Skin of body (tissue), 2 donors: ENCODE measurements around the gene SPATA3. TPM values are rescaled to one million over a fixed set of nuclear protein-coding genes. Genes with fewer than 3 reads are reported as not detected.
"Not testable (repeated sequence)": the region's sequence is repeated elsewhere in the genome, so short reads cannot be mapped to it uniquely, and the experiment has no call there.

ENCODE experiments used
- DNase-seq: peaks from one replicate; lab custom pipeline; 2025; lab: John Stamatoyannopoulos, UW
- total RNA-seq: library from RNA; depleted of rRNA; stranded (reverse); fragments of >200 nt; gene quantifications from one replicate; pipeline ENCODE4 v1.2.3, GENCODE V29; 2014

Gene SPATA3
- total RNA-seq, 1 donor from 2014 or later = not detected

GRCh38 chr2:231025059-231025458 lies 29.1 kb downstream of the SPATA3 start:
- not testable (repeated sequence) for DNase-seq

GRCh38 chr2:231028889-231029288 lies 33.0 kb downstream of the SPATA3 start:
- no peak for DNase-seq

- no peak for DNase-seq
These were observed 33.6 kb downstream of the SPATA3 start for GRCh38 chr2:231029563-231029962.

DNA sequence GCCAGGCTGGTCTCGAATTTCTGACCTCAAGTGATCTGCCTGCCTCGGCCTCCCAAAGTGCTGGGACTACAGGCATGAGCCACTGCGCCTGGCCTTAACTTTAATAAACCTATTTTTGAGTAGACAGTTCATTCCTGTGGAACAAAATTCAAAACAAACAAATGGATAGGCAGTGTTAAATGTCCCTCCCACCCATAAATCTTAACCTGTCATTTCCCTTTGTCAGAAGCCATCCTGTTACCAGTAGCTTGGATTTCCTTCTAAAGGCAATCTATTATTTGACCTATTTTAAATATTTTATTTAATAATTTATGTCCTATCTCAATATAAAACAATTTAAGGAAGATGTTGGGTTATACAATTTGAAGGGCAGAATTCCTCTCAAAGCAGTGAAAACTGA lies 34.8 kb downstream of the SPATA3 start:
- no peak for DNase-seq

DNA sequence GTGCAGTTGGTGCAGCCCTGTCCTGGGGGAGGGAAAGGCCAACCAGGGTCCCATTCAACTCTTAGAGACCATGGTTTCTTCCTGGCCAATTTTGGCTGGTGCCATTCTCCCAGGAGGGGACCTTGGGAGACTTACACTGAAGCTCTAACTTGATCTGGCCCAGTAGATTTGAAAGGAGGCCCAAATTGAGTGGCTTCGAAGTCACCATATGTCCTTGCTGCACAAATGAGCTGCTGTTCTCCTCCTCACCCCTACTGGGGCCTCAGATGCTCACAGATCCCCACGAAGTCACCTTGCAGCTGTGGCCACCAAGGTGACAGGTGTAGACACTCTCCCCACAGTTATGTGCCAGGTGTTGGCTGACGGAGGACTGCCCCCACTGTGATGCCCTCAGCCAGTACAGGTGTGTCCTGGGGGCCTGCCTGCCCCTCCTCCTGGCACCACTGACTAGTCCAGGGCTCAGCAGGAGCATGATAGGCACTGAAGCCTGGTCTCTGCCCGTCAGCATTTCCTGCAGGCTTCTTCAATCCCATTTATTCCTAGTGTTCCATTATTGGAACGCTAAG lies 36.7 kb downstream of the SPATA3 start:
- DNase-seq = no peak

DNA sequence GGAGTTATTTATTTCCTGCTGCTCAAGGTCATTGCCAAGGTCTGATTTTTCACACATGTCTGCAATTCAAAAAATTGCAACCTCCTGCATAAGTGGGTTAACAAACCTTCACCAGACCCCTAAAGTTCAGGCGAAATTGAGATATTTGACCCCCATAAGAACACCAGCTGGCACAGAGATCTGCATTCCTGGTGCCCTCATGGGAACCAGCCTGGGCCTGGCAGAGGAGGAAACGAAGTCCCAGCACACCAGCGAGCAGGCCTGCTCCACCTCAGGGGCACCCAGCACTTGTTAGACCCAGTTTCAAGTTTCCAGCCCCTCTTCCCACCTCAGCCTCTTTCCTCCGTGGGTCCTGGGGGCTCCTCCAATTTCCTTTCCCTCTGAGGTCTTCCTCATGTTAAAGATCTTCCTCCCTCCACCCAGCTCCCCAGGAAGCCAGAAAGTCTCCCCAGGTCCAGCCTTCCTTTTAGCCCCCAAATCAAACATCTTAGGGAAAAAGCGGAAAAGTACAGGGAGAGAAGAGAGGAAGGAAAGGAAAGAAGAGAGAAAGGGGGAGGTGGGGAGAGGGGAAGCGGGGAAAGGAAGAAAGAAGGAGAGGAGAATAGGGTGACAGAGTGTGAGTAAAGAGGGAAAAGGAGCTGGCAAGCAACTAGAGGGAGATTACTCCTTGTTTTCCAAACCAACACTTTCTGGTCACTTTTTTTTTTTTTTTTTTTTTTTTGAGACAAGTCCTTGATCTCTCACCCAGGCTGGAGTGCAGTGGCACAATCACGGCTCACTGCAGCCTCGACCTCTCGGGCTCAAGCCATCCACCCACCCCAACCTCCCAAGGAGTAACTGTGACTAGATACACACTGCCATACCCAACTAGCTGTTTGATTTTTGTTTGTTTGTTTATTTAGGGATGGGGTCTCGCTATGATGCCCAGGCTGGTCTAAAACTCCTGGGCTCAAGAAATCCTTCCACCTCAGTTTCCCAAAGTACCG lies 37.5 kb downstream of the SPATA3 start:
- DNase-seq = no peak

- DNase-seq = no peak
These were observed 38.5 kb downstream of the SPATA3 start for GRCh38 chr2:231034291-231034882.

- no peak for DNase-seq
These were observed 40.2 kb downstream of the SPATA3 start for GRCh38 chr2:231036131-231036530.

DNA sequence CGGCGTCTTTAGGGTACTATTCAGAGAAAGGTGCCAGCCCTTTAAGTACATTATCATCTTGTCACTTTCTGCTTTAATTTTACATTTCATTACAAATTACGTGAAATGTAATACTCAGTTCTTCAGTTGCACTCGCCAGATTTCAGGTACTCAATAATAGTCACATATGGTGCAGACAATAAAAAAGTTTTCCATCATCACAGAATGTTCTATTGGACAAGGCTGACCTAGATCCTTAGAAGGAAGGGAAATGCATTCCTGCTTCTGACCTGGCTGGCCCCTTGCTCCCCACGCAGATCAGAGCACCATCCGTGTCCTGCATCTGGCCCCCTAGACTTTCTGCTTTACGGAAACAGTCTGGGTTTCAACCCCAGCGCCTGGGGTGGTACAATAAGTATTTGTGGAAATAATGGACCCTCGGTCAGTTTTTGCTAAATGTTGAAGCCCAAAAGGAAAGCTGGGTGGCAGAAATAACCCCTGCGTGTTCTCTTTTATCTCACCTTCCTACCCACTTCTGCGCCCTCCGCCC lies 40.7 kb downstream of the SPATA3 start:
- no peak for DNase-seq

GRCh38 chr2:231037202-231037730 lies 41.3 kb downstream of the SPATA3 start, which contains the start of gene C2orf72:
Gene C2orf72 (plus strand): TSS chr2:231037523. CDS start chr2:231037566, 43 bp downstream.
- no peak for DNase-seq

DNA sequence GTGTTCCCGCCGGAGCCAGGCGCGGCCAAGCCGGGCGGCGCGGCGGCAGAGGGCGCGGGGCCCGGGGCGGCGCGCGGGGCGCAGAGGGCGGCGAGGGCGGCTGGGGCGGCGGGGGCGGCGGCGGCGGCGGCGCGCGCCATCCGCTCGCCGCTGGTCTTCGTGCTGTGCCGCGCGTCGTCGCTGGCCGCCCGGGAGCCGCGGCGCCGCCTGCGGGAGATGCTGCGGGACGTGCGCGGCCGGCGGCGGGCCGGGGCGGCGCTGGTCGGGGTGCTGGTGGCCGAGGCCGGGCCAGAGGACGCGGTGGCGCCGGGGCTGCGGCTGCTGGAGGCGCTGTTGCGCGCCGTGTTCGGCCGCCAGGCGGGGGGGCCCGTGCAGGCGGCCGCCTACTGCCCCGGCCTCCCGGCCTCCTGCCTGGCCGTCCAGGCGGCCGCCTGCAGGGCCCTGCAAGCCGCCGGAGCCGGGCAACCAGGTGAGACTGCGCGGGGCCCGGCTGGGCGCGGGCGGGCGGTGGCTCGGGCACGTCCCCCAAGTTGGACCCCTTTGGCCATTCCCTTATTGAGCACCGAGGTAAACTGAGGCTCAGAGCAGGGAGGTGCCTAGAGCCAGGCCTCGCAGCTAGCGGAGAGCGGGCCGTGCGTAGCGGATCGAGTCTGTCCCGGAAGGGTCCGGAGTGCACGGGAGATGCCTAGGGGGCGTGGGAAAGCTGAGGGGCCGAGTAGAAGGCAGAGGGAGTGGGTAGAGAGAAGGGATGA lies 42.0 kb downstream of the SPATA3 start:
- DNase-seq = no peak

DNA sequence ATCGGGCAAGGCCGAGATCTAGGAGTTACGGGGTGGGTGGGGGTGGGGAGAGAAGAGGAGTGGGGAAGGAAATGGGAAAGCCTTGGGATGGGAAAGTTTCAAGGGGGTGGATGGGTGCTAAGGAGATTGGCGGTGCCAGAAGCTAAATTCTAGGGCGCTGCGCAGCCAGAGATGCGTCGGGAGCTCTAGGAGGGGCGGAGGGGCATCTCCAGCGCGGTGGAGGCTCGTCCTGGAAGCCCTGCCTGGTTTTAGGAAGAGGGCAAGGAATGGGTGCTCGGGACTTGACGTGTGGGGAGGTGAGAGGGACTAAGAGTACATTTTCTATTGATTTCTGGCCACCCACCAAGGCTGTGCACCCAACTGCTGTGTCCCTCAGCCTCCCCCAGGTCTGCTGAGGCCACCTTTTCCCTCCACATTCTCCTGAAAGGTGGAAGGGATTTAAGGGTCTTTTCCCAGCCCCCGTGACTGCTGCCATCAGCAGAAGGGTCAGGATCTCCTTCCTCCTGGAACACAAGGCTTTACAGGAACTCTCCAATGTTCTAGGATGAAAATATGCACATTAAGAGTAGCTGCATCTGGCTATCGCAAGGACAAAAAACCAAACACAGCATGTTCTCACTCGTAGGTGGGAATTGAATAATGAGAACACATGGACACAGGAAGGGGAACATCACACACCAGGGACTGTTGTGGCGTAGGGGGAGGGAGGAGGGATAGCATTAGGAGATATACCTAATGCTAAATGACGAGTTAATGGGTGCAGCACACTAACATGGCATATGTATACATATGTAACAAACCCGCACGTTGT lies 42.8 kb downstream of the SPATA3 start:
- no peak for DNase-seq

DNA sequence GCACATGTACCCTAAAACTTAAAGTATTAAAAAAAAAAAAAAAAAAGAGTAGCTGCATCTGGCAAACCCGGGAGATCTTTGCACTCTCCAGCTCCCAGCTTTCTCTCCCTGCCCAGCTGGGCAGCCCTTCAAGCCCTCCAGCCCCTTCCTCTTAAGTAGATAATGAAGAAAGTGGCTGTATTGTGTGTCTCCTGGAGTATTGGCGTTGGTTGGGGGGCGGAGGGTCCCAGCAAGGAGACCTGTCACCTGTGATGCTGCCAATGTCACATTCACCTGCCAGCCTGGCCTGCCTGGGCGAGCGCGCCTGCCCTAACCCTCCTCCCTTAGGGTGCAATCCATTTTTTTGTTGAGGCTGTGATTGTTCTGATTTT lies 43.4 kb downstream of the SPATA3 start:
- DNase-seq = no peak

GRCh38 chr2:231039821-231040364 lies 44.0 kb downstream of the SPATA3 start:
- no peak for DNase-seq

- DNase-seq = no peak
These were observed 45.3 kb downstream of the SPATA3 start for GRCh38 chr2:231041061-231041689.

DNA sequence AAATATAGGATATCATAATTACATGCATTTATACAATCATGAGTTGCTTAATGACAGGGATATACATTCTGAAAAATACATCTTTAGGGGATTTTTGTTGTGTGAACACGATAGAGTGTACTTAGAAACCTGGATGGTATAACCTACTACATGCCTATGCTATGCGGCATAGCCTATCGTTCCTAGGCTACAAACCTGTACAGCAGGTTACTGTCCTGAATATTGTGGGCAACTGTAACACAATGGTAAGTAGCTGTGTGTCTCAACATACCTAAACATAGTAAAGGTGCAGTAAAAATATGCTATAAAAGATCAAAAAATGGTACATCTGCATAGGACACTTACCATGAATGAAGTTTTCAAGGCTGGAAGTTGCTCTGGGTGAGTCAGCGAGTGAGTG lies 47.9 kb downstream of the SPATA3 start:
- DNase-seq = no peak

- no peak for DNase-seq
These were observed 51.0 kb downstream of the SPATA3 start for GRCh38 chr2:231046916-231047273.

DNA sequence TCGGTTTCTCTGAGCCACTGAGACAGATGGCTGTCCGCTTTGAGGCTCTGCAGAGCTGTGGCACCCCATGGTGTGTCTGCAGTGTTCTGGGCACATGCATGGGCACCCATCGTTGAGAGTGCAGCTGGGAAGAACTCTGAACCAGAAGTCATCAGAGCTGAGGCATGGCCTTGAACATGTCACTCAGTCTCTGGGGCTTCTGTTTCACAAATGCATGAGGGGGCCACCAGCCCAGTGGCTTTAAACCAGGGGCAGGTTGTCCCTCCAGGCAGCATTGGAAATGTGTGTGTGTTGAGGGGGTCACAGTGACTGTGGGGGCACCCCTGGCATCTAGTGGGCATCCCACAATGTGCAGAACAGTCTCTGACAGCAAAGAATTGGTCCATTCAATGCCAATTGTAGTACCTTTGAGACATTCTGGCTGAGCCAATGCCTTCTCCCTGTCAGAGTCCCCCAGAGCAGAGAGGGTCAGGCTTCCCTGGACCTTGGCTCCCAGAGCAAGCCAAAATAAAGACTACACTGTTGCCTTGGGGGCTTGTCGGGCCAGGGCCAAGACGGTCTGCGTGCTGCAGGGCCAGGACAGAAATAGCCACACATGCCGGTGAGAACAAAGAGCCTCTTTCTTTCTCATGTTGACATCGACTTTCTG lies 51.5 kb downstream of the SPATA3 start:
- DNase-seq = no peak
